HL-60/S4 treated with retinoic acid at 250 ng/mL for 4 days and 3 days (cell line): ENCODE data around the gene HYAL4.
"Not testable (repeated sequence)": the region's sequence is repeated elsewhere in the genome, so short reads cannot be mapped to it uniquely, and the experiment has no call there.

ENCODE experiments used
- in situ Hi-C: fragments of 300-500 bp; cut with MboI; formaldehyde crosslinking; loops from 2 replicates; pipeline ENCODE4 v1.7.0; 2022; ENCODE audit warnings: low sequenced_read_pairs

The HYAL4 gene, protein sequence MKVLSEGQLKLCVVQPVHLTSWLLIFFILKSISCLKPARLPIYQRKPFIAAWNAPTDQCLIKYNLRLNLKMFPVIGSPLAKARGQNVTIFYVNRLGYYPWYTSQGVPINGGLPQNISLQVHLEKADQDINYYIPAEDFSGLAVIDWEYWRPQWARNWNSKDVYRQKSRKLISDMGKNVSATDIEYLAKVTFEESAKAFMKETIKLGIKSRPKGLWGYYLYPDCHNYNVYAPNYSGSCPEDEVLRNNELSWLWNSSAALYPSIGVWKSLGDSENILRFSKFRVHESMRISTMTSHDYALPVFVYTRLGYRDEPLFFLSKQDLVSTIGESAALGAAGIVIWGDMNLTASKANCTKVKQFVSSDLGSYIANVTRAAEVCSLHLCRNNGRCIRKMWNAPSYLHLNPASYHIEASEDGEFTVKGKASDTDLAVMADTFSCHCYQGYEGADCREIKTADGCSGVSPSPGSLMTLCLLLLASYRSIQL

DNA sequence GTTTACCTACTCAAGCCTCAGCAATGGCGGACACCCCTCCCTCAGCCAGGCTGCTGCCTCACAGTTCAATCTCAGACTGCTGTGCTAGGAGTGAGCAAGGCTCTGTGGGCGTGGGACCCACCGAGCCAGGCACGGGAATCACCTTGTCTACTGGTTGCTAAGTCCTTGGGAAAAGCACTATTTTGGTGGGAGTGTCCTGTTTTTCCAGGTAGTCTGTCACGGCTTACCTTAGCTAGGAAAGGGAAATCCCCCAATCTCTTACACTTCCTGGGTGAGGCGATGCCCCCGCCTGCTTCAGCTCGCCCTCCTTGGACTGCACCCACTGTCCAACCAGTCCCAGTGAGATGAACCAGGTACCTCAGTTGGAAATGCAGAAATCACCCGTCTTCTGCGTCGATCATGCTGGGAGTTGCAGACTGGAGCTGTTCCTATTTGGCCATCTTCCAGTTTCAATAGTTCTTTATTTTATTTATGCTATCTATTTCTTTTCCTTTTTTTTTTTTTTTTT is at the start of gene HYAL4:
Gene HYAL4, plus strand, starts transcription at position 458 of the 508 bp plus-strand sequence. CDS start 23,105 bp downstream, outside the sequence.
- in situ Hi-C loops = no loop called here

DNA sequence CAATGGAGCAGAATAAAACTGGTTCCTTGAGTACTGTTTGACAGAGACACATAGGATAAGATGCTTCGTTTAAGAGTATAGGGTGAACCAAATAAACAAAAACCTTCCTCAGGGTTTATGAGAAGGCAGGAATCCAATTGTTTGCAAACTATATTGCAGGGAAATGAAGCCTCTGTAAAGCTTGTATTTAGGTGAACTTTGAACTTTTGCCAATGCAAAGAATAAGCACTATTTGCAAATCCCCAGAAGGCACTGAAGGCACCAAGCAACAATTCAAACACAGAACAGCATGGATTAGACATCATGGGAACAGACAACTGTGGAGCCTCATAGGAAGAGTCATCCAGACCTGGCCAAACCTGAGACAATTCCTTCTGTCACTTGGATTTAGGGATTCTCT is 49.1 kb upstream of the HYAL4 start:
- in situ Hi-C loops = no loop called here

DNA sequence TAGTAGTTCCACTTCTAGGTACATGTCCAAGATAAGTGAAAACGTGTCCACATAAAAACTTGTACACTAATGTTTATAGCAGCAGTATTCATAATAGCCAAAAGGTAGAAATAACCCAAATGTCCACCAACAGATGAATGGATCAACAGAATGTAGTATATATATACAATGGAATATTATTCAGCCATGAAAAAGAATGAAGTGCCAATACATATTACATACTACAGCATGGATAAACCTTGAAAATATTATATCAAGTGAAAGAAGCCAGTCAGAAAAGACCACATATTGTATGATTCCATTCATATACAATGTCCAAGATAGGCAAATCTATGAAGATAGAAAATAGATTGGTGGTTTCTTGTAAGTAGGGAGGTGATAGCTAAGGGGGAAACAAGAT is 48.4 kb upstream of the HYAL4 start:
- in situ Hi-C loops = no loop called here

- in situ Hi-C loops = no loop called here
Observed at GRCh38 chr7:123797673-123798531, 47.1 kb upstream of the HYAL4 start.

DNA sequence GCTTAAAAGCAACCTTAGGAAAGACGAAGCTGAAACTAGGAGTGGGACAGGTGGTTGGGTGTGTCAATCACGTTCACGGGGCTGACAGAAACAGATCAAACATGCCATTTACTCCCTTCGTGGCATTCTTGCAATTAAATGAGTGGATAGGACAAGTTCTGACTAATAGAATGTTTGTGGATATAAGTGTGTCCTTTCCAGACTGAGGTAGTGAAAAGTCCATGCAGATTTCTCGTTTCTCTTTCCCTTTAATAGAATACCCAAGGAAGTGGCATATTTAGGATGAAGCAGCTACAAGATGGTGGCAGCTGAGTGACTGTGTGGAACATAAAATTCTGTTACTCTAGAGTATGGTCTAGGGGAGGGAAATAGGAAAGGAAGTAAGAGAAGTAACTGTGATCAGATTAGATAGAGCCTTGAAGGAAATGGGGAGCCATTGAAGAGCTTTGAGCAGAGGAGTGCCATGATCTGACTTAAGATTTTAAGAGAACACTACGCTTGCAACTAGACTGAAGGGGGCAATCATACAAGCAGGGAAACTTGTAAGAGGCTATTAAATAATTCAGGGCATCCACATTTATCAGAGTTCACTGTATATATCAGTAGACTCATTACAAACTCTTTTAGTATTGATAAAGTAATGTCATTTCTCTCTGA is 46.3 kb upstream of the HYAL4 start:
- in situ Hi-C loops = no loop called here

- in situ Hi-C loops = no loop called here
Observed at GRCh38 chr7:123802249-123802648, 42.7 kb upstream of the HYAL4 start.

- in situ Hi-C loops = no loop called here
Observed at GRCh38 chr7:123805287-123805686, 39.7 kb upstream of the HYAL4 start.

GRCh38 chr7:123809471-123809870 is 35.5 kb upstream of the HYAL4 start:
- in situ Hi-C loops = no loop called here

GRCh38 chr7:123811056-123811455 is 33.9 kb upstream of the HYAL4 start:
- in situ Hi-C loops = no loop called here

GRCh38 chr7:123816916-123817315 is 28.1 kb upstream of the HYAL4 start:
- in situ Hi-C loops = no loop called here

DNA sequence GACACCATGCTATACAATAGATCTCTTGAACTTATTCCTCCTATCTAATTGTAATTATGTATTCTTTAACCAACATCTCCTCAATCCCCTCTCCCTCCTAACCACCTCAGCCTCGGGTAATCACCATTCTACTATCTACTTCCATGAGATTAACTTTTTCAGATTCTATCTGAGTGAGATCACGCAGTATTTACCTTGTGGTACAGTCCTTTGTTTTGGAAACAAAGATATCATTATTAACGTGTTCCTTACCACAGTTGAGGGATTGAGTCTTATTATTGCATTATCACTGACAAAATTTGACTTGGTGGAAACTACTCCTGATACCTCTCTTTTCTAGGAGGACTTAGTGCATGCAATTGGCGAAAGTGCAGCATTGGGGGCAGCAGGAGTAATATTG is 26.0 kb upstream of the HYAL4 start:
- in situ Hi-C loops = no loop called here

GRCh38 chr7:123819795-123820194 is 25.2 kb upstream of the HYAL4 start:
- in situ Hi-C loops = not testable (repeated sequence)

DNA sequence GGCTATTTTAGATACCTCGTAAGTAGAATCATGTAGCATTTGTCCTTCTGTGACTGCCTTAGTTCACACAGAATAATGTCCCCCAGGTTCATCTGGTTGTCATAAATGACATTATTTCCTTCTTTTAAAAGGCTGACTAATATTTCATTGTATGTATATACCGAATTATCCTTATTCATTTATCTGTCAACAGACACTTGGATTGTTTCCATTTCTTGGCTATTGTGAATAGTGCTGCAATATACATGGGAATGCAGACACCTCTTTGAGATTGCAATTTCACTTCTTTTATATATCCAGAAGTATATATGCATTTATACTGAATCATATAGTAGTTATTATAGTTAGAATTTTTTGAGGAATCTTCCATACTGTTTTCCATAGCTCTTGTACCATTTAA is 24.1 kb upstream of the HYAL4 start:
- in situ Hi-C loops = no loop called here

DNA sequence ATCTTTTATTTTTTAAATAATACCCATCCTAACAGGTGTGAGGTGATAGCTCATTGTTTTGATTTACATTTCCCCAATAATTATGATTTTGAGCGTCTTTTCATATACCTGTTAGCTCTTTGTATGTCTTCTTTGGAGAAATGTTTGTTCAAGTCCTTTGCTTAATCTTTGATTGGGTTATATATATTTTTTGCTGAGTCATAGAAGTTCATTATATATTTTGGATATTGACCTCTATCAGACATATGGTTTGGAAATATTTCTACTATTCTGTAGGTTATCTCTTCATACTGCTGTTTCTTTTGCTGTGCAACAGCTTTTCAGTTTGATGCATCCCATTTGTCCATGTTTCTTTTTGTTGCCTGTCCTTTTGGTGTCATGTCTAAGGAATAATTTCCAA is 23.6 kb upstream of the HYAL4 start:
- in situ Hi-C loops = no loop called here

GRCh38 chr7:123823898-123824753 is 20.8 kb upstream of the HYAL4 start:
- in situ Hi-C loops = no loop called here

- in situ Hi-C loops = no loop called here
Observed at GRCh38 chr7:123824754-123825067, 20.3 kb upstream of the HYAL4 start.

GRCh38 chr7:123828805-123829204 is 16.2 kb upstream of the HYAL4 start:
- in situ Hi-C loops = no loop called here

GRCh38 chr7:123836656-123837055 is 8.3 kb upstream of the HYAL4 start:
- in situ Hi-C loops = no loop called here

GRCh38 chr7:123839106-123839505 is 5.9 kb upstream of the HYAL4 start:
- in situ Hi-C loops = not testable (repeated sequence)

DNA sequence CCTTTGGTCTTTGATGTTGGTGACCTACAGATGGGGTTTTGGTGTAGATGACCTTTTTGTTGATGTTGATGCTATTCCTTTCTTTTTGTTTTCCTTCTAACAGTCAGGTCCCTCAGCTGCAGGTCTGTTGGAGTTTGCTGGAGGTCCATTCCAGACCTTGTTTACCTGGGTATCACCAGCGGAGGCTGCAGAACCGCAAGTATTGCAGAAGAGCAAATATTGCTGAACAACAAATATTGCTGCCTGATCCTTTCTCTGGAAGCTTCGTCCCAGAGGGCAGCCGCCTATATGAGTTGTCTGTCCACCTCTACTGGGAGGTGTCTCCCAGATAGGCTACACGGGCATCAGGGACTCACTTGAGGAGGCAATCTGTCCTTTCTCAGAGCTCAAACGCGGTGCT is 827 bp upstream of the HYAL4 start:
- in situ Hi-C loops = not testable (repeated sequence)
